Central memory CD4-positive, alpha-beta T cell (primary cell): Measurements from ENCODE around the gene LEFTY1.

Experiments
- DNase-seq: peaks from one replicate; pipeline ENCODE4 v3.0.0; 2022

LEFTY1 gene

DNA sequence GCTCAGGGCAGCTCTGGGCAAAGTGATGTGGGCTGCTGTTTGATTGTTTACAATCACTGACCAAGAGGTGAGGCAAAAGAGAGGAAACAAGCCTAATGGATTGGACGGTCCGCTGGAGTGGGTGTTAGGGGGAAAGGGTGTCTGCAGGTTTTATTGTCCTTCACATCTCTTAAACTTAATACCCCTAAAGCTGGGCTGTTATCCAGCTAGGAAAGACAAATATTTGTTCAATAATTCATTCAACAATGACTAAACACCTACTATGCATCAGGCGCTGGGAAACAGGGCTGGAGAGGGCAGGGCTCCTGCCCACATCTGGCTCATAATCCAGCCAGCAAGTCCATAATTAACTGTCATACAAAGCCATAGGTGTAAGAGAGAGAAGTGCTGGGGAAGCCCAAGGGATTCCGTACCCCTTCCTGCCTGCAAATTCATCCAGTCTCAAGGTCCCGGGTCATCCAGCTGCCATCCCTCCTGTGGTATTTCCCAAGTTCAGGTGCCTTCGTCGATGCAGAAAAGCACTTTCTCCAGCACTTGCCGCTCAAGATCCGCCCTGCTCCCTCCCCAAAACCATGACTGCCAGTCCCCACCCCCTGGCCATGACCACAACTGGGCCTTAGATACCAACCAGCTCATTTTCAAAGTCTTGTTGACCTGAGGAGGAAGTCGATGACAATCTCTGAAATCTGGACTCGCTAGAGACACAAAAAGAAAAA is 17.4 kb downstream of the LEFTY1 start:
- no peak for DNase-seq

DNA sequence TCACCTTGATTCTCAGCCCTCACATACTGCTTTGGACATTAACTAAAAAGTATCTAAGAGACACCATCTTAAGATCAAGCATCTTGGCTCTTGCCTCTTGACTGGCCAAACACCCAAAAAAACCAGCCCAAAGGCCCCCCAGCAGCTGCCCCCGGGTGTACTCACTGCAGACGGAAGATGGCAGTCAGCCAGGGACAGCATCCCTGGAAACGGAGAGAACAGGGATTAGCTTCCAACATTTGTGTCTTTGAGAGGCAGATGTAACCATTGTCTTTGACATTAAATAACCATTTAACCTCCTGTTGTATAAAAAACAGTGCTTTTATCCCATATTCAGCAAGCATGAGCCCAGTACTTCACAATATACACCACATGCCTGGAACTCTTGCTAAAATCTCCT is 18.0 kb downstream of the LEFTY1 start:
- no peak for DNase-seq

DNA sequence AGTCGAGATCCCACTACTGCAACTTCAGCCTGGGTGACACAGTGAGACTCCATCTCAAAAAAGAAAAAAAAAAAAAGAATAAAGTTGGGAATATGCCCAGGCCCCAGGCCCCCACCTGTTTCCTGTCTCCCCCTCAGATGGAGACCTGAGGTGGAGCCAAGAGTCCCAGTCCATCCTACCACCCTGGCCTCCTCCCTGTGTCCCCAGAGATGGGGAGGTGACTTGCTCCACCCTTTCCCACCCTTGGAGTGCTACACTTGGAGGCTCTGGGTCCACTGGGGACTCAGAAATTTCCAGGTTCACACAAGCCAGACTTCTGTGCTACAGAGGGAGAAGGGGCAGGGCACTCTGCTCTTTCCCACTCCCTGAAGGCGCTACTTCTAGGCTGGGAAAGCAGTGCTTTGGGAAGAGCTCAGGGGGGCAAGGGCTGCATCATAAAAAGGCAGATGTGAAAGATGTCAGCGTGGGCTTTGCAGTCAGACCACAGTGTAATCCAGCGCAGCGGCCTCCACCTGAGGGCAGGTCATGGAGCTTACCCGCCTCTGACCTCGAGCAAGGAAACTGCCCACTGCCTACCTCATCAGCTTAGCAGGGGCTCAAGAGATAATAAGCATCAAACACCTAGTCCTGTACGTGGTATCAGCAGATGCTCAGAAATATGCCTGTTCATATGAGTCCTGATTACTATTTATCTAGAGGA is 20.2 kb downstream of the LEFTY1 start:
- no peak for DNase-seq

DNA sequence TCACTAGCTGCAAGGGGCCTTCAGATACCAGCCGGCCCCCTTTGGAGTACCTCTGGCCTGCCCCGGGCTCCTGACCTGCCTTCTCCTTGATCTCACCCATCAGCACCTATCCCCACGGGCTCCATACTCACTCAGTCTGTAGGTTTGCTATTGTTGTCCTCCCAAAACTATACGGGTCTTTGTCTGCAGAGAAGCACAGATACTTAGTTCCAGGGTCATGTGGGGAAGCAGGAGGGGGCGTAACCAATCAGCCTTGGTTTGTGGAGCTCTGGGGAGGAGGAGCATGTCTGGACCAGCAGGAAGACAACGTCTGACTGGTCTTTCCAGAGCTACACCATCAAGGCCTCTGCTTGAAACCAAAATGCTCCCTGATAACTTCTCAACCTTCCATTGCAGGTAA is 22.0 kb downstream of the LEFTY1 start:
- DNase-seq = no peak

DNA sequence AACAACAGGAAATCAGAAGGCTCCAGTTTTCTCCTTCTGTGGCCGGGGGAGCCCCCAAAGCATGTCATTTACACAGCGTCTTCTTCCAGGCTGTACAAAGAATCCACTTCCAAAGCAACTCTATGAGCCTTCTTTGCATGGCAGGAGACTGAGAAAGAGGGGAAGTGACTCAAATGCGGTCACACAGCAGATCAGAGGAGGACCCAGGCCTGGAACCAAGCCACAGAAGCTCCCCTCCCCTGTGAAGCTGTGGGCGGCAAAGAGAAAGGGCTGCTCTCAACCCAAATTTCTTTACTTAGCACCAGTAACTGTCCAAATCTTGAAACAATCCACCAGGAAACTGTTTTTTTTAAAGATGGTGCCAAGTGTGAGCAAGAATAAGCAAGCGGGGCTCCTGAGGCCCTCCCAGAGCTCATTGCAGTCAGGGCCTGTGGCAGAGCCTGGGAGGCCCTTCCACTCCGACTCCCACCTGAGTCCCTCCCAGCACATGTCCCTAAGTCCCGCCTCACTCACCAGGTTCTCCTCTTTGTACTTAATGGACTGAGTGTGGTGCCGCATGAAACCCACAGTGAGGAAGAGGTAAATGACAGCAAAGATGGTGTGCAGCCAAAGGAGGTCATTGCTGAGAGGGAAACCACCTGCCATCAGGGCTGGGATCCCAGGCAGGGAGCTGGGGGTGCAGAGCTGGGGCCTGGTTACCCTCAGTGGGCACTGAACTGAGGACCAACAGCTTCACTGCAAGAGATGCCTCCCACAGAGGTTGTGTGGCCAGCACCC is 22.7 kb downstream of the LEFTY1 start:
- peak; percentile 78 for DNase-seq

DNA sequence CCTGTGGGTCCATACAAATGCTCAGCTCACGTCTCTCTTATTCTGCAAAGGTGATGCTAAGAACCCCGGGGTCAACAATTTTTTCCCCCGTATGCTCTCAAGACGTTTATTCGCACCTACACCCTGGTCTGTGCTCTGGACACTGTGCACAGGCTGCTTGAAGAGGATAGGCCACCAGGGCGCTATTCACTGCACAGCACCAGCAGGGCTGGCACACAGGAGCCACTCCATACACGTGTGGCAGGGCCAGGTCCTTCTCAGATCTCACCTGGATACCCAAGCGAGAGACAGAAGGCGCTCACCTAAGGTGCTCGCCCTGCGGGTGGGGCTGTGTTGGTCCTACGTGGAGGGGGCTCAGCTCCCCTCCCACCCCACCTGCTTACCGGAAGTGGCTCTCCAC is 23.4 kb downstream of the LEFTY1 start:
- DNase-seq = no peak

DNA sequence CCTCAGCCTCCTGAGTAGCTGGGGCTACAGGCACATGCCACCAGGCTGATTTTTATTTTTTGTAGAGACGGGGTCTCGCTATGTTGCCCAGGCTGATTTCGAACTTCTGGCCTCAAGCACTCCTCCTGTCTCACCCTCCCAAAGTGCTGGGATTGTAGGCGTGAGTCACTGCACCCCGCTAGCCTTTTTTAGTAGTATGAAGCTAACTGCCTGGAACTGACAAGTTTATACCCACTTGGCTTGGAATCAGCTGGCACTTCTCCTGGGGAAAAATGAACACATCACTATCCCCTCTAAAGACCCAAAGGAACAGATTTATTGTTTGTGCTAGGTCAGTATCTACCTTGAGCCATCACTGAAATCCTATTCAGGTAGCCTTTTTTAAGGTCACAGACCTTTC is 25.8 kb downstream of the LEFTY1 start:
- DNase-seq = no peak

DNA sequence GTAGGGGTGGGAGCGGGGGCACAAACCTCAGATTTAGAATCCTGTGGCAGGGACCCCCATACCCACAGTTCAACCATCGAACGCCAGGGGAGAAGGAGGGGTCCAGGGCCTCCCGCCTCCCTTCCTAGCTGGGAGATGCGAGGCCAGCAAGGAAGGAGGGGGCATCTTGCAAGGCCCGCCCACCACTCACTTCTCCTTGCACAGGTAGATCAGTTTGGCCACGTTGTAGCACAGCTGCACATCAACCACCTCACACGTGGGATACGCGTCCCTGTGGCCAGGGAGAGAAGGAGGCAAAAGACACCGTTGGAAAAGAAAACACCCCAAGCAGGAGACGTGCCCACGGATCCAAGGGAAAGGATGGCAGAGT is 26.4 kb downstream of the LEFTY1 start:
- DNase-seq = no peak

DNA sequence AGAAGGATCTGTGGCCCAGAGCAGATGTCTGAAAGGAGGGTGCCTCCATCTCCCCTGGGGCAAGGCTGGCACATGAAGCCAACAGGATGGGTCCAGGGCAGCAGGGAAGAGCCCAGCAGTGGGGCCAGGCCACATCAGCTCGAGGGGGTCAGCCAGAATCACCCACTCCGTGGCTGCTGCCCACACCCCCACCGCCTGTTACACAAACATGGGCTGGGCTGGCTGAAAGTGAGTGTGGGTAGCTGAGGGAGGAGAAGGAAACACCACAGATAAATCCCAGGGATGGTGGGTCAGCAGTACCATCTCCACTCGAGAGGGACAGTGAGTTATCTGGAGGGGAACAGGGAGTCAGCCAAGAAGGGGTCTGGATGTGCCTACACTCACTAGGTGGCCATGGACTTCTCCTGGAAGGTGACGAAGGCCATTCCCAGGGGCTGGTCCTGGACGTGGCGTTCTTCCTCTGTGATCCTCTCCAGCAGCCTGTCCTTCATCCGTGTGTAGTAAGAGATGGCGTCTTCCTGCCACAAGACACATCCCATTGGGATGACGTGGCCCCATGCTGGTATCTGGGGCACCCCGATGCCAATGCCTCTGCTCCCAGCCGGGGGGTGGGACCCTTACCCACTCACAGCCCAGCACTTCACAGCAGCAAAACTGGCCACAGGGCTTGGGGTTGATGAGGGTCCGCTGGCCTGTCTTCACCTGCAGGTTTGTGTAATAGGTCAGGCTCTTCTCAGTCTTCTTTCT is 26.9 kb downstream of the LEFTY1 start:
- DNase-seq = no peak

DNA sequence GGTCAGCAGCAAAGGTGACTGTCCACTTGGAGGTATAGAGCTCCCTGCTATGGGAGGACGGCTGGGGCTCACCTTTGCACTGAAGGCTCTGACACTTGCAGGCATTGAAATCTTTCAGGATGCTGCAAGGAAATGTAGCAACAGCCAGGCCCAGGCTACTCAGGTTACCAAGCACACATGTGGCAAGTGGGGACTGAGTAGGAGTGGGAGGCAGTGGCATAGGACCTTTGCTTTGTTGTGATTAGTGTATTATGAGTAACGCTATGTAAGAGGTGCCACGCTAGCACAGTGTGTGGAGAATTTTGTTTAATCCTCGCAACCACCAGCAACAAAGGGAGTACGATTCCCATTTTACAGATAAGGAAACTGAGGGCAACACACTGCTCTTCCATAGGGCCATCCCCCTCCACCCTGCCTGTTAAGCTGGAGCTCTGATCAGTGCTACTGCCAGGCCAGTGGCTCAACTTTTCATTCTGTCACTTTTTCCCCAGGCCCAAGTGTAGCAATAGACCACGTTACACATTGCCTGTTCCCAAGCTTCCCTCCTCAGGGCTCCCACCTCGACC is 28.0 kb downstream of the LEFTY1 start:
- no peak for DNase-seq

DNA sequence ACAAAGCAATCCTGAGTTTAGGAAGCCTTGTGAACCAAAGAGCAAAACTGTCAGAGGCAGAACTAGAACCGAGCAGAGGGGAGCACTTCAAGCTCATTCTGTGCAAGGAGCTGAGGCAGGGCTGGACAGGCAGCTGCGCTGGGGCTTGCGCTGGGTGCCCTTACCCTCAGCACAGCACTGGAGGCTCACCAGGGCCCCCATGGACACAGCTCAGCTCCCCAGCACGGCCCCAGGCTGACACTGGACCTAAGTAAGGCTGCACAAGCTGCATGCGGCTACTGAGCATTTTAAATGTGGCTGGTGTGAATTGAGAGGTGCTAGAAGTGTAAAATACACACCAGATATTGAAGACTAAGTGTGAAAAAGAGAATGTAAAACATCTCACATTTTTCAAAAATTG is 28.8 kb downstream of the LEFTY1 start:
- no peak for DNase-seq

DNA sequence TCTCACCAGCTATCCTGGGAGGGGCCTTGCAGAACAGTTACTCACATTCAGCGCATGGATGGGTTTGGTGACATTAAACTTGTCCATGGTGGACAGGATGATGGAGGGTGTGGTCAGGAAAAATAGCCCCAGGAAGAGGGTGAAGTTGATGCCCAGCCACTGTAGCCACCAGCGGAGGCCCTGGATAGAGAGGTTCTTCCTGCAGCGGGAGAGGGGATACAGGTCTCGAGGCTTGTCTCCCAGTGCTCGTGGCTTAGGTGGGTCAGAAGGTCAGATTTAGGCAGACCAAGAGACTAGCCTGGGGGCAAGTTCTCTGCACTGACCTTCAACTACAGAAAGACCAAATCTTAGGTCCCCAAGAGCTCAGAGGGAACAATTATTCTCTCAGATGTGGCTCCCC is 29.8 kb downstream of the LEFTY1 start:
- DNase-seq = no peak

DNA sequence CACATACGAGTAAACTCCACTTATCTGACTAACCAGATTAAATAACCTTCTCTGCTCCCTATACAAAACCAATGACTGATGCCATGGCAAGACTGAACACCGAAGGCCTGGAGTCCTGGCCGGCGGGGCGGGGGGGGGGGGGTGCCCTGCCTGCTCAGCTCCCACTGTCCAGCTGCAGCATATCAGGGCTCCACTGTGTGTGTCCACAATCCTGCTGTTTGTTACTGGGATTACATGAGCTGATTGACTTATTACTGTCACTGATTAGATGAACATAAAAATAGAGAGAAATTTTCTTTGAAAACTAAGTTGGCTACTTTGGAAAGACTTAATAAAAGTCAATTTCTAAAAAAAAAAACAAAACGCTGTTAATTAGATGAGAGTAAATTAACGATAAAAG is 31.7 kb downstream of the LEFTY1 start:
- no peak for DNase-seq

DNA sequence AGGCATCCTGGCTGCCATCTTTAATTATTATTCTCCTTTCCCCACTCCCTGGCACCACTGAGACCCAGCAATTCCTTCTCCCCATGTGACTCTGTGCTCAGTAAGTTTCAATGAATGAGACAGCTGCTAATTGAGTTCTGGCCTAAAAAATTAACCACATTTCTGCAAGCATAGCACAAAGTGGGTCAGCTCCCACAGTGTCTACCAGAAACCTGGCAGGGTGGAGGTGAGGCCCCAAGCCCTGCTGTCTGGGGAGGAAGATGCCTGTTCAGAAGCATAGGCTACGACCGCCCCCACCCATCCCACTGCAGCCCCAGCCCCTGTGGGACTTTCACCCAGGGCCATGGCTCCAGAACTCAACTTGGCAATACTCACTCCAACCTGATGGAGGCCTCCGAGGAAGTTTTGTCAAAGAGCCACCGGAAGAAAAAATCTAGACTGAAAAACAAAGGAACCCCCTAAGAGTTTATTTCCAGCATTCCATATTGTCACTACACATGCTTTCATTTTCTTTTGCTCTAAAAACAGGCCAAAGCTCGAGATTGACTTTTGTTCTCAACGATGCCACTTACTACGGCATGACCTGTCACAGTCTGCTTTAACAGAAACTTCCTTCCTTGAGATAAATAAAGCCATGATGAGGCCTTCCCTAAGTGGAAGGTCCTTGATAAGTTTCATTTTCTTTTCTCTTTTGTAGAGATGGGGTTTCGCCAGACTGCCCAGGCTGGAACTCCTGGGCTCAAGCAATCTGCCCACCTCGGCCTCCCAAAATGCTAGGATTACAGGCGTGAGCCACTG is 33.2 kb downstream of the LEFTY1 start:
- no peak for DNase-seq

DNA sequence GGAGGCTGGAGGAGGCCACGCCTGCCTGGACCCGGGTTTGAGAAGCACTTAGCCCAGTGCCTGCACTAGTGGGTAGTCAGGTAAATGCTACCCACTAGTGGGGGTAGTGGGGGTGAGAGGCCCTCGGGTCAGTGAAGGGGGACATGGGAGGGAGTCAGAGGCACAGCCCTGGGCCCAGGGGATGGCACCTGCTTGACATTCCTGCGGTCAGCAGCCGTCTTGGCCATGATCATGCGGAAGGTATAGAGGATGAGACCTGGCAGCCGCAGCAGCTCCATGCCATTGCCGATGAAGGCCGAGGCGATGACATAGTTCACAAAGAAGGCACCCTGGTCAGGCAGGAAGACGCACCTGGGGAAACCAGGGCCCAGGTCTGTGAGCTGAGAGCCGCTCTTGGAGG is 35.5 kb downstream of the LEFTY1 start:
- DNase-seq = no peak

DNA sequence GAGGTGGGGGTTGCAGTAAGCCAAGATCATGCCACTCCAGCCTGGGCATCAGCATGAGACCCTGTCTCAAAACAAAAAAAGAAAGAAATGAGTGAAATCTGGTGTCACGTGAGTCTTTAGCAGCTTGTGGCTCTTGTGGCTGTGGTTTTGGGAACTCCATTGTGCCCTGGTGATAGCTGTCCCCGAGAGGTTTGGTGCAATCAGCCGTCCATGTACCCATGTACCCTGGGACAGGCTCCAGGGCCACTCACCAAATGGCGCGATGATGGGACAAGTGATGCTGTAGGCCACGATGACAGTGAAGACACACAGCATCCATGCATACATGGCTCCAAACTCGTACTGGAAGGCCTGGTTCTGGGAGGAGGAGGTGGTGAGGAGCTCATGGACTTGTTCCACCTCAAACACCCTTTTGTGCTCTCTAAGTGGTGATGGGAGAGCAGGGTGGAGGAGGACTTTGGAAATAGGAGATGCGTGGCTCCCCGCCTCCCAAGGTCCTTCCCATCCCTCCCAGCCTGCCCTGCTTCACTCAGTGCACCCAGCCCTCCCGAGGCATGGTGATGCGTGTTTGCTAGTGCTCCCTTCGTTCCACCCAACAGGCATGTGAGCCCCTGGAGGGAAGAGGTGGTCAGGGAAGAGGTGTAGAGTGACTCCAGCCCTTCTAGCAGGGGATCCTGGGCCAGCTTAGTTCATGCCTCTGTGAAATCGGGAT is 36.4 kb downstream of the LEFTY1 start:
- DNase-seq = no peak

DNA sequence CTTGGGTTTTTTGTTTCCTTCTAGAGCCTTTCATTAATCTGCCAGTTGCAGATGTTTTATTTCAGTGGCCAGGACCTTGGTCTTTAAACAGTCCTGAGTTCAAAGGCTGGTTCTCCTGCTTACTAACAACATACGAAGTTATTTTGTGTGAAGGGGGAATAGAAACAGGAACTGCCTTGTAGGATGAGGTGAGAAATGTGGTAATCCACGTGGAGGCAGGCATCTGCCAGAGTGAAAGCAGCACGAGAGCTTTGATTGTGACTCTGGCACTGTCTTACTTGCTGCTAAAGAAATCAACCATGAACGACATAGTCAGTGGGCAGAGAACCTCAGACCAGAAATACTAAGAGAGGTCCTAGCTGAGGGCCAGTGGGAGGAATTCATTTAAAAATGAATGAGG is 37.1 kb downstream of the LEFTY1 start:
- no peak for DNase-seq

DNA sequence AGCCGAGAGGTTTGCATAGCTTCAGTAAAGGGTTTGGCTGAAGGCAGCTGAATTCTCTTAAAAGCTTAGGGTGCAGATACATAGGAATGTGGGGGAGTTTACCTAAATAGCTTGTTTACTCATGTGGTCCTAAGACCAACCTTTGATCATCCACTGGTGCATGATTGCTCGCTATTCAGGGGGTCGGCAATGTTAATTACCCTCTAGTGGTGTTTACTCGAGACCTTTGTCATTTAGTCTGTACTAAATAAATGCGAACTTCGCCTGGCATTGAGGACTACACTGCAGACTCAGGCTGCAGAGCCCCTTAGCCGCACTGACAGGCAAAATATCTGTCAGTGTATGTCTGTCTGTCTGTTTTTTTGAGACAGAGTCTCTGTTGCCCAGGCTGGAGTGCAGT is 38.6 kb downstream of the LEFTY1 start:
- DNase-seq = no peak

DNA sequence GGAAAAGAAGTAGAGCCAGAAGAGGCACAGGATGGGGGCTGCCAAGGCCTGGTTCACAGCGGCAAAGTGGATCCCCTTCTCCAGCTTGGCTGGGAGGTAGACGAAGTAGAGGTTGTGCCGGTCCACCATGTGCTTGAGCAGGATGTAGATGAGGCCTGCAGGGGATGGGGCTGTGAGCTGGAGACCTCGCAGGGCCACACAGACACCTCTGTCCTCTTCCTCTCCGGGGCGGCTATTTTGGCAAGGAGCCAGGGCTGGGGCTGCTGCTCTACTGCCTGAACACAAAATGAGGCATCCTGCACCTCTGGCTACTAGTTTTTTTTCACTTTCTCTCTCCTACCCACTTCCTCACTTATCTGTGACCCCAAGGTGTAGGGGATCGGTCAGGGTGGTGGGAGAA is 39.0 kb downstream of the LEFTY1 start:
- no peak for DNase-seq

DNA sequence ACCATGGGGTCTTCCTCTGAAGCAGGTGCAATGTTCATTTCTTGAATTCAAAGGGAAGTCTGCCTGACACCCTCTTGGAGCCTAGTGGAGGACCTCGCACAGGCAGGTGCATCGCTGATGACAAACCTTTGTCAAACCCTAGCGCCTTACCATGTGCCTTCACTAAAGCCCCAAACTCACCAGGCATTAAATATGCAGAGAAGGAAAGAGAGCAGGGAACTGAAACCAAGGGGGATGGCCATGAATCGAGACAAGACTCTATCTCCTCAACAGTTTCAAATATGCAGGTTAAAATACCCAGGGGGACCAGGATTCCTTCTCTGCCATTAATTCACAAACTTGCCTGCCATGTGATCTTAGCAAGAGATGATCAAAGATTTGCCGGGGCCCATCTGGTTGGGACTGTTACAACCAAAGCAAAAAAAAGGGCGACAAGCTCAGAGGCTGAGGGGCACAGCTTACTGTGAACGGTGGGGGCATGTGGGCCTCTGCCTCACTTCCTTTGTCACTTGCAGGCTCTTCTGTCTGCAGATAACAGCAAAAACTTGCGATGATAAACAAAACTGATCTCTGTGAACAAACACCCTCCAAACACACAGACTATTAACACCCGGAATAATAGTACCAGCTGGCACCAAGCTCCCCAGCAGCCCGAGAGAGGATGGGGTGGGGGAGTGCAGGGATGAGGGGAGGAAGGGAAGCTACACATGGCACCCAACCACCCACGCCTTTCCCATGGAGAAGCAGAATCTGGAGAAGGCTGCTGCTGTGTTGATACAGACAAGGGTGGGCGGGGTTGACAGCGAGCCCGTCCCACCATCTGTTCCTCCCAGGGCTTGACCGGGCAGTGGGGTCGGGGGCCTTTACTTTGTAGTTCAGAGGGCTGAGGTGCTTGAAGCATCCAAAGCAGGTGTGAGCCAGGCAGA is 40.7 kb downstream of the LEFTY1 start:
- no peak for DNase-seq
